Stimulated activated CD8-positive, alpha-beta memory T cell treated with anti-CD3 and anti-CD28 coated beads, Interleukin-2, amount 100 ng/mL, for 48 hours (primary cell): ENCODE results near the gene PTP4A2.
"Not testable (repeated sequence)": the region's sequence is repeated elsewhere in the genome, so short reads cannot be mapped to it uniquely, and the experiment has no call there.

Source experiments
- DNase-seq, 2 donors: peaks; one replicate each; pipeline ENCODE4 v3.0.0-alpha.2; 2020; ENCODE audit warnings: low read depth in 2 of 2

PTP4A2 gene

DNA sequence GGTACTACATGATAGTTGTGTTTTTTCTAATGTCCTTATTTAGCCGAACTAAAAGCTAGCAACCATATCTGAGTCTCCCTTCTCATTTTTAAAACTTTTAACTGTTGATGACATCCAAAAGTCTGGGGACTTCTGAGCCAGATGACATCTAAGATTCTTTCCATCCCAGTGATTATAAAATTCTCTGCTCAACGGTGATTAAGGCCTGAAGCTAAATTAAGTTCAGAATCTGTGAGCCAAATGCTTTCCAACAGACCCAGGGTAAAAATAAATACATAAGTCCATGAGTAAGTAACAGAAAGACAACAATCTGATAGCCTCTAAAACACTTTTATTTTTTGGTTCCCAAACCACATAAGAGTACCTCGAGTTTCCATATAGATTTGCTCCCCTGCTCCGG is 13.1 kb upstream of the PTP4A2 start:
- DNase-seq: no peak

DNA sequence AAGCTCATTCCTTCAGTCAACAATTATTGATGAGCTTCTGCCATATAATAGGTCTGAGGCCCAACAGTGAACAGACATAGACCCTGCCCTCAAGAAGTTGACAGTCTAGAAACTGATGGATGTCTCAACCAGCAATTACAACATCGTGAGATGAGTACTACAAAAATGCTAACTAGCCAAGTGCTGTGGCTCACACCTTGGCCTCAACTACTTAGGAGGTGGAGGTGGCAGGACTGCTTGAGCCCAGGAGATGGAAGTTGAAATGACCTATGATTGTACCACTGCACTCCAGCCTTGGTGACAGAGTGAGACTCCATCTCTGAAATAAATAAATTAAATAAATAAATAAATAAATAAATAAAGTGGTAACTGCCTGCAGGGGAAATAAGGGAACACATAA is 11.7 kb upstream of the PTP4A2 start:
- DNase-seq: no peak

DNA sequence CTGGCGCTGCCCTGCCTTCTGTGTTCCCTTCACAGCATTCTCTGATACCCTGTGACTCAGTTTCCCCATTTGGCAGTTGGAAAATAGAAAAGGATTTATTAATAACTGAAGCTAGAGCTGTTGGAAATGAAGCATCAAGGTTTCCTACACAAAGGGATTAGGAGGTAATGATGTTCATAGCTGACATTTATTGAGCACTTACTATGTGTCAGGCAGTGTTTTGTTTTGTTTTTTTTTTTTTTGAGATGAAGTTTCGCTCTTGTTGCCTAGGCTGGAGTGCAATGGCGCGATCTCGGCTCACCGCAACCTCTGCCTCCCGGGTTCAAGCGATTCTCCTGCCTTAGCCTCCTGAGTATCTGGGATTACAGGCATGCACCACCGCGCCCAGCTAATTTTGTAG is 7.5 kb upstream of the PTP4A2 start:
- DNase-seq: not testable (repeated sequence)

DNA sequence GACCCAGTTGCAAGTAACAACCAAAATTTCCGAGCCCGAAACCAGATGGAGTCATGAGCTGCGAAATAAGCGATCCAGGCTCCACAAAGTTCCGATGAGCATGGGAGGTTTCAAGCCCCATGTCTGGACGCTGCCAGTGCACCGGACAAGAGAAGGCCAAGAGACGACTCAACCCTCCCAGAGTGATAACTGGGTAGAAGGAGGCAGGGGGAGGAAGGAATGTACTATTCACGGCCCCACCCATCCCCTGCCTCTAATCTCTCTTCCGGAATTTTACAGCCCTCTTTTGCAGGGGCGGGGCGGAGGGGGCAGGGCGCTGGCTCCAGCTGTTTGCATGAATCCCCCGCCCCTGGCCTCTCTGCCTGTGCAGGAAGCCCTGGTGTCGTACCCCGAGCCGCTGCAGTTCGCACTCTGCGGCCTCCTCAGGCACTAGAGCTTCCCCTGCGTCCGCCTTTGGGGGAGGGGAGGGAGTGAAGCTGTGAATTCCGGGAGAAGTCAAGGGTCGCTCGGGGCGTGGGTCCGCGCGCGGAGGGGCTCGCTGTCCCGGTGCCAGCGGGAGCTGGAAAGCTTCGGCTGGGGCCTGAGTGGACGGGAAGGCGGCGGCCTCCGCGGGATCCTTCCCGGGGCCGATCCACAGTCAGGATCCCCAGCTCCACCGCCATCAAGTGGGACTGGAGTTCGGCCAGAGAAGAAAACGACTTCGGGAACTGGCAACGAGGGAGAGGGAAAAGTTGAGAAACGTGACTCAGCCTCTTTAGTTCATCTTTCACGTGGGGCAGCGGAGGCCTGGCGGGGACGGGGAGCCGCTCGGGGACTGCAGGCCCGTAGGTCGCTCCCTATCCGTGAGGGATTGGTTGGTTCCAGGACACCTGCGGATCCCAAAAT is 6.3 kb upstream of the PTP4A2 start:
- DNase-seq: peak; percentile 71 to 78

DNA sequence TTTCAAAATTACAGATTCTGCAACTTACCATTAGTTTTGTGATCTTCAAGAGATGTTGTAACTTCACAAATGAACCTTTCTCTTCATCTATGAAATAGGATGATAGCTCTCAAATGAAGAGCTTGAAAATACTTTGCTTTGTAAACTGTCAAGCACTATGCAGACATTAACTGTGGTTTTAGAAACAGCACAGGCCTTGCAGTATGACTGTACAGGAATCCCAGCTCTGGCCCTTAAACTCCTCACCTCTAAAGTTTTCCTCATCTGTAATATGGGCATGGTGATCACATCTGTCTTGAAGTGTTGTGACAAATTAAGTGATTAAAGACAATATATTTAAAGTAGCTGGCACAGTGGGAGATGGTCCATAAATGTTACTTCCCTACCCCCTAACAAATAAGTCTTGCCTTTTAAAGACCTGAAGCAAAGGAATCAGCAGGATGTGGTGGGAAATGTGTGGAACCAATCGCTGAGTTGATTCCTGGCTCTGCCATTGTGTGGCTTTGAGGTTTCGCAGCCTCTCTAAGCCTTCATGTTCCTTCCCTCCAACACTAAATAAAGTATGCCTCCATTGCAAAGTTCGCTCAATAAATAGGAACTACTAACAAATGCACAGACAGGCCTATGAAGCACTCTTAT is 5.5 kb upstream of the PTP4A2 start:
- no peak for DNase-seq

DNA sequence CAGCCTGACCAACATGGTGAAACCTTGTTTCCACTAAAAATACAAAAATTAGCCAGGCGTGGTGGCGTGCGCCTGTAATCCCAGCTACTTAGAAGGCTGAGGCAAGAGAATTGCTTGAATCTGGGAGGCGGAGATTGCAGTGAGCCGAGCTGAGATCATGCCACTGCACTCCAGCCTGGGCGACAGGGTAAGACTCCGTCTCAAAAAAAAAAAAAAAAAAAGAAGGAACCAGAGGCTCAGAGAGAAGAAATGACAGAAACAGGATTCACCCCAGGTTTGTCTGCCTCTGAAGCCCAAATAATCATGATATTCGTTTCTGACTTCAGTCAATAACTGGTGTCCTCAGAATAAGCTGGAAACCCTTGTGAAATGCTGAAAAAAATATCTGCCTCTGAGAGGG is 3.9 kb upstream of the PTP4A2 start:
- not testable (repeated sequence) for DNase-seq

DNA sequence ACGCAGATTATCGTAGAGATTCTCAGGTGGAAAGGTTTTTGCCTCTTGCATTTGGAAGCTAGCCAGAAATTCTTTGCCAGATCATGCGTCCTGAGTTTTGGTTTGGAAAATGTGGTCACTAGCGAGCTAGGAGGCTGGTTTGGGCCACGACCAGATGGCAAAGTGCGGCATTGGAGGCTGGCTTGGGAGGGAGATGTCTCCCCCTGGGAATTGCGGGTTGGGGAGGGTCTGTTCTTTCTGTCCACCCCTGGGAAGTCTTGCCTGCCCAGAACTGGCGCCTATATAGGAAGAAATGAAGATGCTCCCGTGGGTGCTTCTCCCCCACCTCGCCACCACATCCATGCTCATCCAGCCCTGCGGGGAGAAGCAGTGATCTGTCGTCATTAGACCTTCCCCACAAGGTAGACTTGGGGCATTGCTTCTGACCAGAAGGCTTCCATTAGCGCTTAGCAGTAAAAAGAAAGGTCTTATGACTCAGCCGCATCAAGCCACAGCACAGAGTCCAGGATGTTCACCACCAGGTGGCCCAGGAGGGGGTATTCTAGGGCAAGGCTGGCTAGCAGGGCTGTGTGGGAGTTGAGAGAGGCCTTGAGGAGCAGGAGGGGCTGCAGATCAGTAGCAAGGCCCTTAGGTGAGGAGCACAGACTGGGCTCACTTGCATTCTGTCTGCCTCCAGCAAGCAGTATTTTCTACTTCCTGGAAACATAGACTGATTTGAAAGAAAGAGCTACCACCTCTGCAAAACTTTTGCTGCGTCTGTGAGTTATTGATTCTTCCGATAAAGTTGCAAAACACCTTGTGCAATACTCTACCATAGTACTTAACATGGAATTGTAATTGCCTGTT is 1.5 kb upstream of the PTP4A2 start:
- peak; percentile 69 to 72 for DNase-seq

DNA sequence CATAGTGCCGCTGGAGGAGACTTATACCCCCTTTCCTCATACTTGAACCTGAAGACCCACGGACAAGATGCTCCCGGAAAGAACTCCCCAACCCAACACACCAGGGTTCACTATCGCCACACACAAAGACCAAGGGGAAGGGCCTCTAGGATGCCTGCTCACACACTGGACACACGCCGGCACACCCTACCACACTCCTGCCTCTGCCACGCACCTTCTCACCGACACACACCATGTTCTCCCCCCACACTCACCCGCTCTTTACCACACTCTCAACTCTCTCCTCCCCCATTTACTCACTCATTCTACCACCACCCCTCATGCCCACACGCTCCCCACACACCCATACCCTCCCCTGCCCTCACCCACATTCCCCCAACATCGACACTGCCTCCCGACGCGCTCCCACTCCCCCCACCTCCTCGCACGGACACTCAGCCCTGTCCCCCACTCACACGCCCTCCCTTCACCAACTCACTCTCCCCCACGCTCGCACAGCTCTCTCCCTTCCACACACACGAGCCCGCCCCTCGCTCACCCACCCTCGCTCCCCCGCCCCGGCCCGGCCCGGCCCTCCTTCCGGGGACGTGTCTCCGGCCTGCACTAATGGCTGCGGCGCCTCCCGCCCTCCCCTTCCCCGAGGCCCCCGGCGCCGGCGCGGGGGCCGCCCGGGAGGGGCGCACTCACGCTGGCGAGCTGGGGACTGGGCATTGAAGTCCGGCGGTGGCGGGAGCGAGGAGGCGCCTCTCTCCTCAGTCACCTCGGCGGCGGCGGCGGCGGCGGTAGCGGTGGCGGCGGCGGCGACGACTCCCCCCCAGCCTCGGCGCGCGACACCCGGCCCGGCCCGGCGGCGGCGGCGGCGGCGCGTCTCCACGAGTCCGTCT is 626 bp downstream of the PTP4A2 start:
- DNase-seq: peak; percentile 60 to 72

DNA sequence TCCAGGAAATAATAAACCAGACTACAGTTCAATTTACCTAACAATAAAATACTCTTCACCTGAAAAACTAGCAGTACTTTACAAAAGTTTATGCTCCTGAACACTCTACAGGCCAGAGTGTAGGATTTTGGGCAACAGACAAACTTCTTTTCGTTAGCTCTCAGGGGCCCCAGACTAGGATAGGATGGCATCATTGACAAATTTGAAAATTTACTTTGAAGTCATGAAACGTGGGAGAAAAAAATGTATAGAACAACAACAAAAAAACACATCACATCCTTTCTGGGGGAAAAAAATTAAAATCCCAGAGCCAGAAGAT is 1.2 kb downstream of the PTP4A2 start:
- DNase-seq: no peak

DNA sequence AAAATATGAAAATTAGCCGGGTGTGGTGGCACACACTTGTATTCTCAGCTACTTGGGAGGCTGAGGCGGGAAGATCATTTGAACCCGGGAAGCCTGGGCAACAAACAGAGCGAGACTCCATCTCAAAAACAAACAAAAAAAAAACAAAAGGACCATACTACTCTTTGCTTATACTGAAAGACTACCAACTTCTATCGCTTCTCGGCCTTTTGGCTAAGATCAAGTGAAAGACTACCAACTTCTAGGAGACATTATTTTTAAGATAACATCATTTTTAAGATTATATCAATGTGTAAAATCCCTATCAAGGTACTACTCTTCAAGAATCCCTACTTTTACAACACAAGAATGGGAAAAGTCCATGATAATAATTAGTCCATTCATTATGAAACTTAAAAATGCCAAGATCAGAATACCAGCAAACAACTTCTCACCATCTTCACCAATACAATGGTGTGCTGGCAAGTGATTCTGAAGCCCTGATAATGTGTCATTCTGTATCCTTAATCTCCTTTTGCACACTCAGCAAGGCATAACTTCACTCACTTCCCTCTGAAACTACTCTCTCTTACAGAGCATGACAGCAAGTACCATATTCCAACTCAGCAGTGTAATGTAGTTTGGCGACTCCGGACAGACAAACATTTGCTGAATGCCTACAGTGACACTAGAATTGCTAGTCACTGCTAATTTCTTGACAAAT is 1.7 kb downstream of the PTP4A2 start:
- no peak for DNase-seq

DNA sequence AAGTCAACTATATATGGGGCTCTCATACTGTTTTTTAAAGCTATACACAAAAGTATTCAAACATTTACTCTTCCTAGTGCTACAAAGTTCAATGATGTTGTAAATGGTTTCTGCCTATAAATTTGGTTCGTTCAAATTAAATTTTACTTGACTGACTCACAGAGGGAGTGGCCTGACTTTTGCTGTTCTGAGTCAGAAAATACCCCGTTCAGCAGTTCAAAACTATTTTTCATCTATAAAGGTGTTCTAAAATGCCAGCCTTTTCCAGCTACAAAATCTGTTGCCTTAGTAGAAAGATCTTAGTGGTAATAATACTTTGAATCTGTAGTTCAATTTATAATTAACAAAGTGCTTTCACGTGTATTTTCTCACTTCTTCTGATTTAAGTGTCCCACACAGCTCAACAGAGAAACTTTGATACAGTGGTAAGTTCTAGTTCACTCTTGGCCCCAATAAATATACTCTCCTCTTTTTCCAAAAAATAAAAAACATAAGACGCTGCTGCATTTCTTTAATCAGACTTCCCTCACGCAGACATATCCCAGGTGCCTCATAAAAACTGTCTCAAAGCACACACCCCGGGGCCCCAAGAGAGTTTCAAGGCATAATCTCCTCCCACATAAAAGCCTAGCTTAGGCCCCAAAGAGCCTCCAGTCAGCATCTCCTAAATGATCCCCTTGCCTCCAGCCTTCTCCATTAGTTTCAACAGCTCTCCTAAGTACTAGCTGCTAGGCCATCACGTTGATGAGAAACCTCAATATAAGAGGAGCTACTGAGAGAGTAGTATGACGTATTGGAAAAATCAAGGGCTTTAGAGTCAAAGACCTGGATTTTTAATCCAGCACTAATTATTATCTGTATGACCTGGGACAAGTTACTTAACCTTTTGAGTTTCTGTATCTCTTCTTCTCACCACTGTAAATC is 3.2 kb downstream of the PTP4A2 start:
- no peak for DNase-seq

DNA sequence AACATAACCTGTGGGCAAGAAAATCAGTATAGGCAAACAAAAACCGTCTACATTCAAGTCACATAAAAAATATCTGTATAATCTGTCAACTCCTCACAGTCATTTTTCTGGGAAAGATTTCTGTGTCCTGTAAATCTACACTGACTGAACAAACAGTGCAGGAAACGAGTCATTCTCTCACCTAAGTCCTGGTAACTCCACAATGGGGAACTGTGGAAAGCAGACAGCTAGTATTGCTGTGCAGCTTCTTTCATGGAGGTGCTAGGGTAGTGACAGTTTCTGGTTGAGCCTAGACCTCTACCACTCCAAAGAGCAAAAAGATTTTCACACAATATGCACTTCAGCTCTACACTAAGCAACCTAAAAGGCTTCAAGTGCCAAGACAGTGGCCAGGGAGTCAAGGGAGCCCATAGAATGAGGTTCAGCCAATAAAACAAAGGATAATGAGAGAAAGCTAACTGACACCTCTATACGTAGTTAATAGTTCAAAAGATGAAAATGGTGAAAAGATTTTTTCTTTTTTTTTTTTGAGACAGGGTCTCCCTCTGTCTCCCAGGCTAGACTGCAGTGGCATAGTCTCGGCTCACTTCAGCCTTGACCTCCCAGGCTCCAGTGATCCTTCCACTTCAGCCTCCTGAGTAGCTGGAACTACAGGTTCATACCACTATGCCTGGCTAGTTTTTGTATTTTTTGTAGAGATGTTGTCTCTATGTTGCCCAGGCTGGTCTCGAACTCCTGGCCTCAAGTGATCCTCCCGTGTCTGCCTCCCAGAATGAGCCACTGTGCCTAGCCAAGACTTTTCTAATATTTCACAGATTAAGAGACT is 5.5 kb downstream of the PTP4A2 start:
- no peak for DNase-seq

DNA sequence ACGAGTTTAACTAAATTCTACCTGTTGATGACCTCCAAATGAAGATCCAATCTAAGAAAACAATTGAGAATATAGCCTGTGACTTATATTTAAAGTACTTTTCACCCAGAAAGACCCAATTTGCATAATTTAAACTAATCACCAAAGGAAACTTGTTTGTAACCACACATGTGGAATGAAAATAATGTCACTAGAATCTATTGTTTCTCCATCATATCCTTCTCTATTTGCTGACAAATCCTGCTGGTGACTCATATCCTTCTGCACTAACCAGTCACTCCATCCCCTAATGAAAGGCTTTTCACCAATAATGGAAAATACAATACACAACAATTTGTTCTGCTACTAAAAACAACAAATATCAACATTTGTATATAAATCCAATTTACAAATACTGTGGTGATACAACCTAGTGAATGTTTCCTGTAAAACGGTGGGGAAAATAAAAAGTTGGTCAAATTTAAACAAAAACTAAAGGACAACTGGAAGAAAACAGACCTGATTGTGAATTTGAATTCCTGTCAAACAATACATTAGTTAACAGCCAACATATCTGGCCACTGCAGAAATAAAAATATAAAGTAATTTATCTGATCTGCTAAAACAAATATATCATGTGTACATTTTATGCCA is 6.5 kb downstream of the PTP4A2 start:
- no peak for DNase-seq

DNA sequence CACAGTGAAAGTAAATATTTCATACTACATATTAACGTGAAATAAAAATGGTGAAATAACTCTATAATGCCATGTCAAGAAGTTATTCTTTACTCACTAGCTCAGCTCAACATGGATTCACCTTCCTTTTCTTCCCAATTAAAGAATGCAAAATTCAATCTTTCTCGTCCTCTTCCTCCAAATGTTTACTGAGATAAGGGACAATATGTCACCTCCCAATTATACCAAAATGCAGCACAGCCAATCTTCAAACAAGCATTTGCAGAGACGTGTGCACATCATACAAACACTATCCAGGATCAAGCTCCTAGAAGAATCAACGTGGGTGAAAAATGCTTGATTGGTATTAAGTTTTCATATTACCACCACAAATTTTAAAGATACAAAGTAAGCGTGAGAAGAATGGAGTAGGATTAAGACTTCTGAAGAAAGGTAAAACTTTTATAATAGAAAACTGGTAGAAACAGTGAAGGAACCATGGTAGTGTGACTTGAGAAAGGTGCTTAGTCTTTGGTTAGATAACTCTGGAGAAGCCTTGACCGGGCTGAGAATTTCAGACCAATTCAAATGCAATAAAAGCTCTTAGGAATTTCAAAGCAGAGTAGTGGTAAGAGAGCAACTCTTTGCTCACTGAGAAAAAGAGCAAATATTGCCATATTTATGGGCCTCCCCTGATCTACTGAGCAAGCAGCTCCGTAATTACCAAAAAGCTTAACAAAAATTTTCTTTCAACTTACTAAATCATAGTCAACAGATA is 7.2 kb downstream of the PTP4A2 start:
- no peak for DNase-seq

DNA sequence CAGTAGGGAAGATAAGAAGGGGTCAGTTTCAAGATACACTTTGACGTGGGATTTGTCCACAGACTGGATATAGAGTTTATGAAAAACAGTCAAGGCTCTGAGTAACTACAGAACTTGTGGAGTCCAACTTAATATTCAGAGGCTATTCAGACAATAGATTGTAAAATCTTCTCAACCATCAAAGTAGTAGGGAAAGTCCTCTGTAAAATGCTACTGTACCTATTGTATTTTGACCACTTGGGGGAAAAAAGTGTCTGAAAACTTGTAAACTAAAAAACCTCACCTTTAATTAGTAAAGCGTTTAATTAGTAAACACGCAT is 10.5 kb downstream of the PTP4A2 start:
- no peak for DNase-seq

DNA sequence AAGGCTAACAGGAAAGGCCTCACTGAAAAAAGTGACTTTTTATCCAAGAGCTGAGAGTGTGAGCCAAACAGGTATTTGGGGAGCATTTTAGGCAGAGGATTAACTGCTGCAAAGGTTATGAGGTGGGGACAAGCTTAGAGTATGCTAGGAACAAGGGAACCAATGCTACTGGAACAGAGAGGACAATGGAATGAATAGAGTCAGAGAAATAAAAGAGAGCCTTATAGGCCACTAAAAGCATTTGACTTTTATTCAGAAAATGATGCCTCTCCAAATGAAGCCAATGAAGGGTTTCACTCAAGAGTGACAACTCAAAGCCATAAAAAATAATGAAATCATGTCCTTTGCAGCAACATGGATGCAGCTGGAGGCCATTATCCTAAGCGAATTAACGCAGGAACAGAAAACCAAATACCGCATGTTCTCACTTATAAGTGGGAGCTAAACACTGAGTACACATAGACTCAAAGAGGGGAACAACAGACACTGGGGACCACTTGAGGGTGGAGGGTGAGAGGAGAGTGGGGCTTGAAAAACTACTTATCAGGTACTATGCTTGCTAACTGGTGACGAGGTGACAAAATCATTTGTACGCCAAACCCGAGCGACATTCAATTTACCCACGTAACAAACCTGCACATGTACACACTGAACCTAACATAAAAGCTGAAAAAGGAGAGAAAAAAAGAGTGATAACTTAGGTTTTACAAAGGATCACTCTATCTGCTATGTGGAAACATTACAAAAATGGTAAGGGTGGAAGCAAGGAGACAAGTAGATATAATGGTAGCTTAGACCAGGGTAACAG is 11.1 kb downstream of the PTP4A2 start:
- no peak for DNase-seq

DNA sequence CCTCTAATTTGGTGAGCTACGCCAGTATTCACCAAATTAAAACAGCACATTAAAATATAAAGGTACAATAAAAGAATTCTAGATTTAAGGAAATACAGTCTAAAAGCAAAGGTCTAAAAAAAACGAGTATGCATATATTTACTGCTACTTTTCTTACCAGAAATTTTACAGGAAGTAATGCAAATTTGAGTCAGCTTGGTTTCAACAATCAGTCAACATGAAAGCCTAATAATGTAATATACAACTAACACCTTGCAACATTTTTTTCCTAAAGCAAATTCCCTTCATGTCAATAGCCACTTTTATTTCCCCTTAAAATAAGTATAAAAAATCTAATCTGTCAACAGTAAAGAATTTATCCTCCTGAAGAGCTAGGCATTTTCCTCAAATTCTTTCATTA is 11.9 kb downstream of the PTP4A2 start:
- no peak for DNase-seq
